Tibial artery (tissue), 4 donors: ENCODE measurements around the gene RBM24.
A peak's percentile ranks its signal among the peaks of the same experiment; 100 is the strongest.

Experiments
- DNase-seq, 2 donors: peaks; one replicate each; pipeline ENCODE4 v3.0.0-alpha.2; 2019
- H3K27ac ChIP-seq, 2 donors: fragments of 200-600 bp; sonication (generic) in 1 of 2; 1 replicate in 1 of 2; 2 replicates in 1 of 2; pipeline ENCODE4 v1.5.1; 2018 to 2019; ENCODE audit warnings: mild to moderate bottlenecking in 1 of 2
- H3K27me3 ChIP-seq, 2 donors: fragments of 200-600 bp; sonication (generic) in 1 of 2; one replicate each; pipeline versions ENCODE4 v1.5.1 to v1.6.0; 2016 to 2019
- H3K36me3 ChIP-seq, 3 donors: fragments of 200-600 bp; sonication (generic) in 2 of 3; one replicate each; pipeline ENCODE4 v1.5.1; 2016 to 2019; ENCODE audit warnings: mild to moderate bottlenecking in 2 of 3
- H3K4me1 ChIP-seq, 4 donors: fragments of 200-600 bp; sonication (generic) in 2 of 4; 1 replicate in 3 of 4; 2 replicates in 1 of 4; pipeline ENCODE4 v1.5.1; 2016 to 2019
- H3K4me3 ChIP-seq, 2 donors: fragments of 200-600 bp; sonication (generic) in 1 of 2; 1 replicate in 1 of 2; 2 replicates in 1 of 2; pipeline ENCODE4 v1.5.1; 2018 to 2019; ENCODE audit warnings: mild to moderate bottlenecking in 2 of 2
- H3K9me3 ChIP-seq, 3 donors: fragments of 200-600 bp; sonication (generic) in 1 of 3; one replicate each; pipeline ENCODE4 v1.5.1; 2016 to 2019
- CTCF ChIP-seq, 2 experiments: fragments of 200-600 bp in 1 of 2; fragments of 450-650 bp in 1 of 2; IDR thresholded peaks; one replicate each; pipeline ENCODE4 v1.5.1; 2017 to 2019; ENCODE audit warnings: antibody characterized with exemption in 2 of 2, mild to moderate bottlenecking in 1 of 2, moderate library complexity in 1 of 2
- intact Hi-C: fragments of 100-400 bp; cut with DNase I; formaldehyde crosslinking; loops from one replicate; pipeline ENCODE4 v1.15.0; 2023; ENCODE audit warnings: low total_unique reads

Gene RBM24

GRCh38 chr6:17283074-17283473, 1.9 kb downstream of the RBM24 start:
- intact Hi-C loops, result loop anchor here (5.0 kb wide), 2 partner anchors 109 to 299 kb away; partner anchors contain the start of gene CAP2
- Histone ChIP-seq H3K27me3 (no peaks in the 10 kb centered on the region), H3K4me3 (peak overlapping the region; percentile 82 to 94)

GRCh38 chr6:17289630-17290061, 8.5 kb downstream of the RBM24 start:
- H3K4me3 ChIP-seq, result peak overlapping the region; percentile 35 to 40
- H3K27me3 ChIP-seq, result no peaks in the 10 kb centered on the region
- TF ChIP-seq CTCF (IDR thresholded peaks at IDR 0.05), result no peak
- intact Hi-C loops, result no loop called here
- DNase-seq, result peak; percentile 82 to 95
- peaks cover 0 to 5% (median 0%) of the 10 kb centered on the region in 3 donors for H3K36me3 ChIP-seq
- H3K9me3 ChIP-seq, result no peaks in the 10 kb centered on the region
- peaks cover 0 to 40% (median 6%) of the 10 kb centered on the region in 4 donors for H3K4me1 ChIP-seq
- H3K27ac ChIP-seq, result peak overlapping the region; percentile 77 to 92

More at GRCh38 chr6:17283074-17283473, 1.9 kb downstream of the RBM24 start:
- Histone ChIP-seq H3K9me3 (no peaks in the 10 kb centered on the region), H3K4me1 (peaks cover 0 to 42% (median 2%) of the 10 kb centered on the region in 4 donors), H3K36me3 (no peaks in the 10 kb centered on the region), H3K27ac (peak overlapping the region; percentile 84 to 92)
- no peak for TF ChIP-seq CTCF (IDR thresholded peaks at IDR 0.05)
- DNase-seq, result no peak

GRCh38 chr6:17291778-17292177, 10.6 kb downstream of the RBM24 start:
- peak overlapping the region; percentile 21 to 77 for H3K27ac ChIP-seq
- intact Hi-C loops, result no loop called here
- H3K27me3 ChIP-seq, result no peaks in the 10 kb centered on the region
- no peak overlapping the region for H3K4me3 ChIP-seq
- peaks cover 0 to 5% (median 0%) of the 10 kb centered on the region in 3 donors for H3K36me3 ChIP-seq
- no peak for TF ChIP-seq CTCF (IDR thresholded peaks at IDR 0.05)
- no peaks in the 10 kb centered on the region for H3K9me3 ChIP-seq
- H3K4me1 ChIP-seq, result peaks cover 0 to 37% (median 6%) of the 10 kb centered on the region in 4 donors
- DNase-seq, result no peak

GRCh38 chr6:17292600-17293133, 11.5 kb downstream of the RBM24 start:
- intact Hi-C loops, result no loop called here
- H3K27me3 ChIP-seq, result no peaks in the 10 kb centered on the region
- H3K9me3 ChIP-seq, result no peaks in the 10 kb centered on the region
- H3K27ac ChIP-seq, result no peak overlapping the region
- H3K36me3 ChIP-seq, result peaks cover 0 to 5% (median 0%) of the 10 kb centered on the region in 3 donors
- DNase-seq, result no peak
- H3K4me3 ChIP-seq, result no peak overlapping the region
- peaks cover 0 to 36% (median 6%) of the 10 kb centered on the region in 4 donors for H3K4me1 ChIP-seq
- TF ChIP-seq CTCF (IDR thresholded peaks at IDR 0.05), result no peak

GRCh38 chr6:17293395-17293794, 12.2 kb downstream of the RBM24 start:
- Histone ChIP-seq H3K4me1 (peaks cover 0 to 31% (median 6%) of the 10 kb centered on the region in 4 donors), H3K36me3 (peaks cover 0 to 5% (median 0%) of the 10 kb centered on the region in 3 donors), H3K4me3 (no peak overlapping the region), H3K9me3 (no peaks in the 10 kb centered on the region), H3K27ac (no peak overlapping the region), H3K27me3 (no peaks in the 10 kb centered on the region)
- no peak for DNase-seq
- no peak for TF ChIP-seq CTCF (IDR thresholded peaks at IDR 0.05)
- intact Hi-C loops, result no loop called here
